Measurements from ENCODE around the gene ANKLE2.

The ANKLE2 gene

GRCh38 chr12:132686825-132687210, 74.8 kb downstream of the ANKLE2 start:
- peak in 2 of 4 experiments; percentile 19 to 30 for DNase-seq

GRCh38 chr12:132685400-132685799, 76.2 kb downstream of the ANKLE2 start:
- no peak for DNase-seq

GRCh38 chr12:132677492-132677891, 84.1 kb downstream of the ANKLE2 start:
- no peak for DNase-seq

- DNase-seq: no peak
Measured at GRCh38 chr12:132675757-132676432, 85.7 kb downstream of the ANKLE2 start.

All from suppressor macrophage (primary cell).